Panc1 (cell line): Measurements from ENCODE around the gene CEP162.

Experiments used
- POLR2AphosphoS5 ChIP-seq: IDR thresholded peaks from 2 replicates; pipeline ENCODE4 v1.6.1; 2012; ENCODE audit warnings: mild to moderate bottlenecking, low read depth, low read length, moderate library complexity
- SIN3A ChIP-seq: IDR thresholded peaks from 2 replicates; pipeline ENCODE4 v1.6.1; 2012; ENCODE audit warnings: low read depth, mild to moderate bottlenecking, low read length, moderate library complexity, borderline replicate concordance; ENCODE audit not compliant: insufficient read depth
- TF ChIP-seq, protein P1 (sequence below): fragments of 450-650 bp; IDR thresholded peaks from 2 replicates; pipeline ENCODE4 v1.5.1; 2017; ENCODE audit warnings: mild to moderate bottlenecking
- TF ChIP-seq, protein P2 (sequence below), 2 experiments: IDR thresholded peaks; 2 replicates each; pipeline ENCODE4 v1.6.1; 2011 to 2012; ENCODE audit warnings: low read depth in 2 of 2, control low read depth in 1 of 2, low read length in 1 of 2, mild to moderate bottlenecking in 1 of 2, moderate library complexity in 1 of 2; ENCODE audit not compliant: insufficient read depth in 1 of 2

DNA sequence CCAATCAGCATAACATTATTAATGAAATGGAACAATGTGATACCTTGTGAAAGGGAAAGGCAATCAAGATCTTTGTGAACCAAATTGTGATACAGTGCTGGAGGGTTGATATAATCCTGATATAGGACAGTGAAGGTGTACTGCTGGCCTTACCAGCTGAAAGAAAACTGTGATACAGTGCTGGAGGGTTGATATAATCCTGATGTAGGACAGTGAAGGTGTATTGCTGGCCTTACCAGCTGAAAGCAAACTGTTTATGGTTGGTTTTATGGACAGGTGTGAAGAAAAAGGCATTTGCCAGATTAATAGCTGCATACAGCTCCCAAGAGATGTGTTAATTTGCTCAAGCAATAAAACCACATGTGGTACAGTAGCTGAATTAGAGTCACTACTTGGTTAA, 119.9 kb downstream of the CEP162 start:
- TF ChIP-seq, protein P1, sequence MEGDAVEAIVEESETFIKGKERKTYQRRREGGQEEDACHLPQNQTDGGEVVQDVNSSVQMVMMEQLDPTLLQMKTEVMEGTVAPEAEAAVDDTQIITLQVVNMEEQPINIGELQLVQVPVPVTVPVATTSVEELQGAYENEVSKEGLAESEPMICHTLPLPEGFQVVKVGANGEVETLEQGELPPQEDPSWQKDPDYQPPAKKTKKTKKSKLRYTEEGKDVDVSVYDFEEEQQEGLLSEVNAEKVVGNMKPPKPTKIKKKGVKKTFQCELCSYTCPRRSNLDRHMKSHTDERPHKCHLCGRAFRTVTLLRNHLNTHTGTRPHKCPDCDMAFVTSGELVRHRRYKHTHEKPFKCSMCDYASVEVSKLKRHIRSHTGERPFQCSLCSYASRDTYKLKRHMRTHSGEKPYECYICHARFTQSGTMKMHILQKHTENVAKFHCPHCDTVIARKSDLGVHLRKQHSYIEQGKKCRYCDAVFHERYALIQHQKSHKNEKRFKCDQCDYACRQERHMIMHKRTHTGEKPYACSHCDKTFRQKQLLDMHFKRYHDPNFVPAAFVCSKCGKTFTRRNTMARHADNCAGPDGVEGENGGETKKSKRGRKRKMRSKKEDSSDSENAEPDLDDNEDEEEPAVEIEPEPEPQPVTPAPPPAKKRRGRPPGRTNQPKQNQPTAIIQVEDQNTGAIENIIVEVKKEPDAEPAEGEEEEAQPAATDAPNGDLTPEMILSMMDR, result no peak
- TF ChIP-seq, protein P2, sequence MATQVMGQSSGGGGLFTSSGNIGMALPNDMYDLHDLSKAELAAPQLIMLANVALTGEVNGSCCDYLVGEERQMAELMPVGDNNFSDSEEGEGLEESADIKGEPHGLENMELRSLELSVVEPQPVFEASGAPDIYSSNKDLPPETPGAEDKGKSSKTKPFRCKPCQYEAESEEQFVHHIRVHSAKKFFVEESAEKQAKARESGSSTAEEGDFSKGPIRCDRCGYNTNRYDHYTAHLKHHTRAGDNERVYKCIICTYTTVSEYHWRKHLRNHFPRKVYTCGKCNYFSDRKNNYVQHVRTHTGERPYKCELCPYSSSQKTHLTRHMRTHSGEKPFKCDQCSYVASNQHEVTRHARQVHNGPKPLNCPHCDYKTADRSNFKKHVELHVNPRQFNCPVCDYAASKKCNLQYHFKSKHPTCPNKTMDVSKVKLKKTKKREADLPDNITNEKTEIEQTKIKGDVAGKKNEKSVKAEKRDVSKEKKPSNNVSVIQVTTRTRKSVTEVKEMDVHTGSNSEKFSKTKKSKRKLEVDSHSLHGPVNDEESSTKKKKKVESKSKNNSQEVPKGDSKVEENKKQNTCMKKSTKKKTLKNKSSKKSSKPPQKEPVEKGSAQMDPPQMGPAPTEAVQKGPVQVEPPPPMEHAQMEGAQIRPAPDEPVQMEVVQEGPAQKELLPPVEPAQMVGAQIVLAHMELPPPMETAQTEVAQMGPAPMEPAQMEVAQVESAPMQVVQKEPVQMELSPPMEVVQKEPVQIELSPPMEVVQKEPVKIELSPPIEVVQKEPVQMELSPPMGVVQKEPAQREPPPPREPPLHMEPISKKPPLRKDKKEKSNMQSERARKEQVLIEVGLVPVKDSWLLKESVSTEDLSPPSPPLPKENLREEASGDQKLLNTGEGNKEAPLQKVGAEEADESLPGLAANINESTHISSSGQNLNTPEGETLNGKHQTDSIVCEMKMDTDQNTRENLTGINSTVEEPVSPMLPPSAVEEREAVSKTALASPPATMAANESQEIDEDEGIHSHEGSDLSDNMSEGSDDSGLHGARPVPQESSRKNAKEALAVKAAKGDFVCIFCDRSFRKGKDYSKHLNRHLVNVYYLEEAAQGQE (IDR thresholded peaks at IDR 0.05; ENCODE audit: insufficient read depth in 1 of 2, low read depth in 2 of 2, low read length in 1 of 2), result no peak
- TF ChIP-seq POLR2AphosphoS5, result no peak
- TF ChIP-seq SIN3A, result no peak
